ENCODE data around the gene FYN.

Gene FYN

DNA sequence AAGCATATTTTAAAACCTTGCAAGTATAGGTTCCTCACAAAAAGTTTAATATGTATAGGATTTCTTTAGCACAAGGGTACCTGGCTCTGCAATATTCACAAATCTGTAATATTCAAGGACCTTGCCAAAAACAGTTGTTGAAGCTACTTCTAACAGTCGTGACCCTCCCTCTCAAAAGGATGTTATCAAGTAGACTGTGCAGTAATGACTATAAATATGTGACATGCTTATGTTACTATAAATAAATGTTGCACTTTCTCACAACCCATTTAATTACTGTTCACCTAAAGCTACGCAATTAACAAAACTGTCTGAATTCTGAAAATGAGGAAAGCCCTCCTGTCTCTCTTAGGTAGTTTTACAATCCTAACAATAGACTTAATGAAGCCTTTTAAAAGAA lies 41.8 kb downstream of the FYN start:
- DNase-seq, result no peak

DNA sequence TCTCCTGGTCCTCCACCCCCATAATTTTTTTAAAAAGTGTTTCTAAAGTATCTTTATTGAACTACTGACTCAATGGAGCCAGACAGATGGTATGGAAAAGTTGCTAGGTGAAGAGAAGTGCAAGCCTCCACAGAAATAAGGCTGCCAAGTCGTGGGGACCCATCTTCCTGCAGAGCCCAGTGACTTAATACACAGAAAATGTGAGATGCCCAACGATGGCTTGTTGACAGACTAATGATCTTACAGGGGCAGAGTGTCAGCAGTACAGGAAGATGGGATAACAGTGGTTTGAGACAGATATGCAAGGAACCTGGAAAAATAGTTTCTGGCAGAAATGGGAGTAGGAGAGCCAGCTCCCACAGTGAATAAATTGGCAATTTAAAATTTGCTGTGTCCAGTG lies 43.3 kb downstream of the FYN start:
- no peak for DNase-seq

DNA sequence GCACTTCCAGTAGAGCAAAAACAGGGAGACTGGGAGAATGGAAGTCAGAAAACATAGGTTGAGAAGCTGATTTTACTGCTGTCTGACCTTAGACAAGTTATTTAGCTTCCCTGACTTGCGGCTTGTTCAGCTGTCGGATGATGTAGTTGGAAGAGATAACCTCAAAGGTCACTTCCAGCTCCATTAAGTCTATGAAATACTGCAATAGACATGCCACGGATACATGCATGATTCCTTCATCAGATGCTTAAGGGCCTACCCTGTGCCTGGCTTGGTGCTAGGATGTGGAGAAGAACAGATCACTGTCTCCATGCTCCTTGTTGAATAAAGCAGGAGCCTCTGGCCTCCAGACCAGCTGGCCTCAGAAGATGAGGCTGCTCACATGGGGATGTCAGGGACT lies 43.7 kb downstream of the FYN start:
- no peak for DNase-seq

DNA sequence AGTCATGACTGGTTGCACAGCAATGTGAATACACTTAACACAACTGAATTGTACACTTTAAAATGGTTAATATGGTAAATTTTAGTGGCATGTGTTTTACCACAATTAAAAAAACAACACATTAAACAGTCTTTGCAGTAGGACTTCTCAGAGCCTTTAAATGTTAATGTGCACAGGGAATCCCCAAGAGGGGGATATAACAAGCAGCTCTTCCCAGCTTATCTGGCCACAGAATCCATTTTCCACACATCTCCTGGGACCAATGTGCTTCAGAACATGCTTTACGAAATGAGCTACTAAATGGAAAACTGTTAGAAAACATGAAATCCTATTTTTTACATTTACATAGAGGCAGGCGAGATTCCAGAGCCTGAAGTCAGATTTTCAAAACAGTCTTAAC lies 44.4 kb downstream of the FYN start:
- no peak for DNase-seq

DNA sequence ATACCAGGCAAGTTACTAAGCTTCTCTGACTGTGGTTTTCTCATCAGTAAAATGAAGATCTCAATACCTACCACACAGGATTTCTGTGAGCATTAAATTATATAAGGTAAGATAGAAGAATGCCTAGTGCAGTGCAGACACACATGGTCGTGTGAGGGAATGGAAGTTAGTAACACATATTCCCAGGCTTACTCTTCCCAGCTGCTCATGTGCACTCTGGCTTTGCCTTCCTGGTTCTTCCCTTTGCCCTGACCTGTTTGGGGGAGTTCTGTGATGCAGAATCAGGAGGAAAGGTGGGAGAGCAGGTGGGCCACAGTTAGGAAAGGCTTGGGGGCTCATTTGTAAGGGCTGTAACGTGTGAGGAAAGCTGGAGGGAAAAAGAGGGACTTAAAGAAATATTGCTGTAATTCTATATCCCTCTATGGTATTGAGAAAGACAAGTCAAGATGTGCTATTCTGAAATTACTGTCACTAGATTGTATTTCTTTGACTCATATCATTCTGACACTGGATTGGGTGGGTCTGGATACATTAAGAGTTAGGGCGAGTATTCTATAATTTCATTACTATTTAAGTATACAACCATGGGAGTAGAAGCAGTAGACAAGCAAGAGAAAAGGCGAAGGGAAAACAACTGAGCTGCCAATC lies 47.7 kb downstream of the FYN start:
- DNase-seq, result no peak

DNA sequence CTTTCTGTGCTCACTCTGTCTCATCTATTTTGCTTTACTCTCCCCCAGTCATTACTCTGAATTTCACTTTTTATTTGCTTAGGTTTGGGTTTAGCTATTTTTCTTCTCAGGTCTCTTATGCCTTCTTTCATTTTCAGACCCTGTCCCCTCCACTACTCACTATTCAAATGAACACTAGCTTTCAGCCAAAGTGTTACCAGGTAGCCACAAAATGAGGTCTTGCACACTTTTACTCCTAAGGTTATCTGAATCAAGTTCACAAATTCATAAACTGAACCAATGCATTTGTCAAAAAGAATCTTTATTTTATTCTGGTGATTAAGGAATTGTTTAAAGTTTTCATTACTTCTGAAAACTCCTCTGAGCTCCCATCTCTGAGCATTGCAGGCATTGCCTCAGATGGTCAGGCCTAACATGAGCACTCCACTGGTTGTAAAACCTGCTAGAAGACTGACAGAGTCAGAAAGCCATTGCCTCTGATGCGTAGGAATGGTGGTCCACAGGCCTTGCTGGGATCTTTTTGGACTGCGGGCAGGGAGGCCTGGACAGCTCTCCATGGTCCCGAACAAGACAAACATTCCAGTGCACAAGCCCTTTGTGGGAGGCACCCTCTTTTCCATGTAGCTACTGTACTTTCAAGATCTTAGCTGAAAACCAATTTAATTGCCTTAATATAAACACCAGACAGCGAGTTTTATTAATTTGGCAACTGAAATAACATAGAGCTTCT lies 48.5 kb downstream of the FYN start:
- DNase-seq, result no peak

DNA sequence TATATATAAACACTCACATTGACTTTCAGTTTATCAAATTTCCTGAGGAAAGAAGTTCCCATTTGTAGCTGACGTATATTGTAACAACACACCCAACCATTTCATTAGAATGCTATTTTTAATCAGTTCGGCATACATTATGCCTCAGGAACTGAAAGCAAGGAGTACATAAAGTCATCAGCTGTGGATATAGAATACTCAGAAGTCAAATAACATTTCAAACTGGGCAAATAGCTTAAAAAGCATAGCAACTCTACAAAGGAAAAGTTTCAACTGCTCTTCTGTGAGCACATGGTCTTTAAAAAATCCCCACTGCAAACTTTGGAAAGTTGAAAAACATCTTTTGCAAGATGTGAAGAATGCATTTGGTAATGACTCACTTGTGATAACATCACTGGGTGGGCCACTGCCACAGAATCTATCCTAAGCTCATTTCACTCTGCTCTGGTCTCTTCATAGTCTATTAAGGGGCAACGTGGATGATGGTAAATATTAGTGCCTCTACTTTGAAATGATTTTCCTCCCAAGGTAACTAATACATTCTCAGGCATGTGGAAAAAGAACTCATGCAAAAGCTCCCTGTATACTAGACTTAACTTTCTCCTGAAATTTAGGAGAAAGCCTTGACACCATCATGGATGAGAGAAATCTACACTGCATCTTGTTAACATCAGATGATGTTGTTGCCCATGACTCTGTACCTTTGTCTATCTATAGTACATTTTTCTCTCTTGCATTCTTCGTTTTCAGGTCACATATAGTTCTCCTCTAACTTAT lies 49.2 kb downstream of the FYN start:
- peak; percentile 65 for DNase-seq

DNA sequence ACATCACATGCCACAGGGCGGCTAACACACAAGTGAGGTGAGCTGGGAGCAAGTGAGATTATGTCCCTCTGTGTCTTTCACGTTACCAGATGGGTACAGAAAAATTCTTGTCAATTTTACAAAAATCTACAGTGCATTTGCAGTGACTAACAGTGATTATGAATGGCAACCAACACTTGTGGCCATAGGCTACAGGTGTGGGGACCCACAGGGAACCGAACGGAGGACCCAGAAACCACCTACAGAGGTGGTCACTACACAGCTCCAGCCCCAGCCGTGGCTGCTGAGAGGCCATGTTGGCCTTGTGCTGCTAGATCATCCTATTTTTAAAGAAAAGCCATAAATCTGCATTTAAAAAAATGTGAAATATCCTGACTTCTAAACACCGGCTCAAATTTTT lies 50.2 kb downstream of the FYN start:
- no peak for DNase-seq

DNA sequence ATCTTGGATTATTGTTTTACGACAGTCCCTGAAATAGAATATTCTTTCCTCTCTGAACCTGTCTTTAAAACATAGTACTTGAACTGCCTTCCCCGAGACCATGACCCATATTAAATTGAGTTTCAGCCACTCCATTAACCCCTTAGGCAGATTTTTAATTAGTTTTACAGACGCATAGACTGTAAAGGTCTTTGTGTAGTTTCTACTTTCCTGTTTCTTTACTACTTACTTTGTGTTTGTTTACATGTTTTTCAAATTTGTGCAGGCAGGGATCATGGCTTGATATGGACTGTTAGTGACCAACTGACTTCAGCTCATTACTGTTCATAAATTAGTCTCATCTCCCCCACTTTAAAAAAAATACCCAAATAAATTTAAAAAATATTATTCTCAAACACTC lies 53.8 kb downstream of the FYN start:
- DNase-seq, result no peak

DNA sequence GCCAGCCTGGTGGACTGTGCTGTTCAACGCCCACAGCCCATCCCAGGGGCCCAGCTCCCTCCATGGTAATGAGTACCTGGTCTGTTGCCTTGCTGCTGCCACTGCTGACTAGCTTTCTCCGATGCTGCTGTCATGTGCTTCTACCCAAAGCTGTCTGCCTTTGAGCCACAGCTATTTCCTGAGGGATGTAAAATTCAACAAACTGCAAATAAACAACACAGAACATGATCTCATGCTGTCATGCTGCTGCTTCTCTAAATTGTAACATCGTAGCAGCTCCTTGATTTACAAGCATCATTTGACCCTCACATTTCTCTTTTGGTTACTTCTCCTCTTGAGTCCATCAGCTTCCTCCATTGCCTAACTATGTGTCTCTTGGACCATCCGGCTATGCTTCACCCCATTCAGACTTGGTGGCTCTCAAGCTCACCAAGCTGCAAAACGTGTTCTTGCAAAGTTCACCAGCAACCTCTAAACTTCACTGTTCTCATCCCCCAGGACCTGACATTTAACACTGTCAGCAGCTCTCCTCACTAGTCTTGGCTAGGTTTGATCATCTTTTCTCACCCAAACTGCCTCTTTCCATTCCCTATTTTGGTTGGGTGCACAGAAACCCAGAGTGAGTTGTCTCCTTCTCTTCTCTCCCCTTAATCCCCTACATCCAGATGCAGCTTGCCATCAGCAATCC lies 54.6 kb downstream of the FYN start:
- no peak for DNase-seq

DNA sequence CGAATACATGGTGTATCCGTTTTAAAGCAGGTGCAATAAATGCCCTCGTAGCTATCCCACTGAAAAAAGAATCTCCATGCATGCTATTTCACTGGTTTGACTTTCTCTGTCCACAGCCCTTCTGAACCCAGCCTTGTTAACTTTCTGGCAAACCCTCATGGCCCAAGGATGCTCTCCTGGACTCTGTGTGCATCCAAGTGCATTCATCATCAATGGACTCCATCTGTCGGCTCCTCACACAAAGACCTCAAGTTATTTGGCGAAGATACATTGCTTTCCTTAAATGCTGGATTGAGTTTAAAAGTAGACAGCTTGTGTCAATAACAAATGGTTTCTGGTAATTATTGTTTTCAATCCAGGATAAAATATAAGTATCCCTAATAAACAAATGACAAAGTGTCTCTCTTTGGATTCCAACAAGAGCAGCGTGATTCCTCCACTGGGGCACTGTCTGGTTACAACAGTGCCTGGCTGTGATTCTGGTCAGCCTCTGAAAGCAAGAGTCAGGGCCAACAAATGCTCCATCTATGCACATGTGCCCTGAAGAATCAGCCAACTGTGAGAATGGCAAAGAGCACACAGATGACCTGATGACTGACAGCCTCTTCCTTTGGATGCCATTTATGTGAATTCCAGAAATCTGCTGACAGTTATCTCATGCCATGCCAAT lies 55.7 kb downstream of the FYN start:
- DNase-seq, result no peak

DNA sequence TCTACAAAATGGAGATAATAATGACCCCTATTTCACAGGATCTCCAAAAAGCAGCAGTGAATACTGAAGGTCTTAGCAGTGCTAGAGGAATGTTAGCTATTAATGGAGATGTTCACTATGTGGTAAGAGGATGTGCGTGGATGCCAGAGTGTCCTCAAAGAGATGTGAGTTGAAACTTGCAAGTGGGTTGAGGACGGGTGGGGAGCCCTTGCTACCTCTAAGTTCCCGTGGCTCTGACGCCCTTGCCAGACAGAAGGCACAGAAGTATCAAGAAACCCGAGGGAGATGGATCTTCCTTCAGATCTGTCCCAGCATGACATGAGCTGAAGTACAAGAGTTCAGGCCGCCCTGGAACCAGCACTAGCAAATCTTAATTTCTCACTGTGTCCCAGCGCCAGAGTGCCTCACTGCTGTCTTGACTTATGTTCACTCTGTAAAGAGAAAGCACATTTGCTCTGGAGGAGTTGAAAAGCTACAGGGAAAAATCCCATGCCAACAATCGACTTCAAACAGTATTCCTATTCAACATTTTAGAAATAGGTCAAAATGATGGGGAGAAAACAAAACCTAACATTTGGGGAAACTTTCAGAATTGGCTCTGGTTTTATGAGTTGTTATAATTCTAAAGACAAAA lies 59.5 kb downstream of the FYN start:
- no peak for DNase-seq

DNA sequence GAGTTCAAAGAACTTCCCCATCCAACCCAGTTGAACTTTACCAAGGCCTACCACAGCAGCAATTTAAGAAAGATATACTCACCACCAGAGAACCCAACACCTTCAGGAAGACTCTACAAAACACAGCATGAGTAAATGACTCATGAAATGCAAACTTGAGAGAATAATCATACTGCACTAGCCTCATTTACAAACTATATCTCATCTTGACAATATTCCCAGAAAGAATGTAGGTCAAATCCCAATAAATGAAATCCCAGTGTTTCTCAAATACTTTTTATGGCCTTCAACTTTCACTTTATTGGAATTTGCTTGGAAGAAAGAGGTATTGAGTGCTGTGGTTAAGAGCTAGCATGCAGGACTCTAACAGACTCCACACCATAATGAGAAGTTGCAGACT lies 60.0 kb downstream of the FYN start:
- no peak for DNase-seq

DNA sequence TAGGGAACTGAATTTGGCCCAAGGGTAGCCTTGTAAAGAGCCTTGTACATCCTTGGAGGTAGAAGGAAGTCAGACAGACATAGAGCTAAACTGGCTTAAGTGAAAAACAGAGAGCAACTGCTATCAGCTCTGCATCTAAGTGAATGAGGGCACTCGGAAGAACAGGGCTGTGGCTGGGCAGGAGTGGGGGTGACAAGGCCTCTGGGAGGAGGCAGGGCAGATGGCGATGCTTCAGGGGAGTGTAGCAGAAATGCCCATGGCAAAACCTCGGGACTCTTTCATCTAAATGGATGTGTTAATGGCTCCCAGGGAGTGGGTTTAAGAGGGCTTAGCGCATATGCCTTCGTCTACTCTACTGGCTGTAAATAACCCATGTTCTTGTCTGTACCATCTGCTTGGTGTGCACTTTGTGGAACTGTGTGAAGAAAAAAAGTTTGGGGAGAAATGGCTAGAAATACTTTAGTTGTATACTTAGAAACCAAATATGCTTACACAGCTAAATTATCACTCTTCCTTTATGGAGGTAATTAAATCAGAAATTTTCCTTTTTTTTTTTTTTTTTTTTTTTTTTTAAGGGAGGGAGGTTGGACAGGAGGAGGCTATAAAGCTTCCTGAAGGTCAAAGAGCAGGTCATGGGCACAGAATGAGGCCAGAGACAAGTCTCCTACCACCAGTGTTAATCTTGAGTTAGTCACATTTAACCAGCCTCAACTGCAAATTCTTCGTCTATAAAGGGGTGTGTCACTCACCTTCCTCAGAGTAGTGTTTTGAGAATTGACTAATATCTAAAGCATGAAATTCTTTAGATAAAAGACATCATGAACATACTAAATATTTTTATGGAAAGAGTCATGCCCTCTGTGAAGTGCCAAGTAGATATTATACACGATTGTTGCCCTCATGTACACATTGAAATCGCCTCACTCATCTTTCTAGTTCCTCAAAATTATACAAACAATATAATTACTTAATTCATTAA lies 60.9 kb downstream of the FYN start:
- peak; percentile 42 for DNase-seq

DNA sequence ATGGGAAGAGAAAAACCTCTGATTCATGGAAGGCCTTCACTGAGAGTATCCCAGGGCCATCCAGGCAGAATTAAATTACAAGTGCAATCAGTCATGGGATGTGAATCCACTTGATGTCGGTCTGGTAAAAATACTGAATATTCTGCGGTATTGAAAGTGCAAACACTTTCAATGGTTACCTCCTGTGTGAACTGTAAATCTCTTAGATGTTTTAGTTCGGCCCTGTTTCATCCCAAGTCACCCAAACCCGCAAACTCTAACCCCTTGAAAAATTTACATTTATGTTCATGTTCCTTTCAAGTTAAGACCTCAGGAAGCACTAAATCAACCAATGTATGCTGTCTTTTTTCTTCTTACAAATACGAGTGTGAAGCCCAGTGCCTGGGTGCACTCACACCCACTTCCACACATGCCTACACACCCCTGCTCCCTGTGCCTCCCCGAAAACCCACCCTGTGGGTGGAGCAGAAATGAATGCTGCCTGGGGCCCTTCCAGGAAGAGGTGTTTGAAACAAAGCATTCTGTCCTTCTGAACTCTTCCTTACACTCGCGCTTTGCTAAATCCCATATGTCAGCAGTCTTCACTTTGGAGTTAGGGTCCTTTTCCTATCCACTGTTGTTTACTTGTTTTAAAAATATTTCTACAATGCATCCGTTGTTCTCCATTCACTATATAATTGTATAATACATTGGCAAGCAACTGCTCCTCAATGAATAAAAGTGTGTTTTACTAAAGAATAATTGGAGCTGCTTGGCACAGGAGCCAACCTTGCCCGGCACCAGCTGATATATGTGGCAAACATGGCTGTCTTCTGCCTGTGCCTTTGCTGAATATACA lies 62.7 kb downstream of the FYN start:
- DNase-seq, result peak; percentile 52

DNA sequence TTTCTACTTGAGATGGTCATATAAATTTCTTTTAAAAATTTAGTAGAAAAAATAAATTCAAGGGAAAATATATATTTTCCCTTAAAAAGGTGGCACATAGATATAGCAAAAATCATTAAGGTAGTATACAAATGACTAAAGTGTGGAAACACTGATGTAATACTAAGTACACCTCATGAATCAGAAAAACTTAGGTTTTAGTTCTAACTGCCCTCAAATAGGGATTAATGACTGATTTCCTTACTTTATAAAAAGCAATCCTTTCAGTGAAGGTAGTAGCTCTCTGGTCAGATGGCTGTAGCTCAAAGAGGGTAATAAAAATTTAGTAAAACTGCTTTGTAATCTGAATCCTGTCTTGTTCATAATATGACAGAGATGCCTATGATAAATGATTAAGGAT lies 63.5 kb downstream of the FYN start:
- no peak for DNase-seq

DNA sequence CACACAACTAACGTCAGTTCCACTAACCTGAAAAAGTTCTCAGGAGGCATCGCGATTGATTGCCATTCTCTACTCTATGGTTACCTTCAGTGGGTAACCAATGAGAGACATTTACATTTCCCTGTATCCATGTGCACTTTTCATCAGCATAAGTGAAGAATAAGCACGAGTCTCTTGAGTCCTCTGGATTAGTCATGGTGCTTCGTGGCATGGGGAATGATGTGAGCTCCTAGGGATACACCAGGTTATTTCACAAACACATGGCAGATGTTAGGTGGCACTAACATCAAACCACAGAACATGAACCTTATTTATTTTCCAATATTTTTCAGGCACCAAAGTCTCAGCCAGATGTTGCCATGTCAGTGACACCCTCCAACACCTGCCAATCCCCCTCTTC lies 64.0 kb downstream of the FYN start:
- no peak for DNase-seq

DNA sequence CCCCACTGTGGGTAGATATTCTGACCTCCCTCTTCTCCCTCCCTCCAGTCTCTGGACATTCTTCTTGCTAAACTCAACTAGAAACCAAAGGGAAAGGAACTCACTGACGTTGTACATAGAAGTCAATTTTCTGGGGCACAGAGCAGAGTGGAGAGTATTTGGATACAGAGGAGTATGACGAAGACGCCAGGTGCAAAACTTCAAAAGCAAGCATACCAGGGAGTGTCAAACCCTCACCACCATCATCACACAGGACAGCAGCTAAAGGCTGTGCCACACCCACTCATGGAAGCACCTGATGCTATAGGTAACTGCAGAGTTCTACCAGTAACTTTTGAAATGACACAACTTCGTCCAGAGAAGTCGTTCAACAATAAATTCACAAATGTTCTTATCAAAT lies 64.8 kb downstream of the FYN start:
- DNase-seq, result peak; percentile 58

DNA sequence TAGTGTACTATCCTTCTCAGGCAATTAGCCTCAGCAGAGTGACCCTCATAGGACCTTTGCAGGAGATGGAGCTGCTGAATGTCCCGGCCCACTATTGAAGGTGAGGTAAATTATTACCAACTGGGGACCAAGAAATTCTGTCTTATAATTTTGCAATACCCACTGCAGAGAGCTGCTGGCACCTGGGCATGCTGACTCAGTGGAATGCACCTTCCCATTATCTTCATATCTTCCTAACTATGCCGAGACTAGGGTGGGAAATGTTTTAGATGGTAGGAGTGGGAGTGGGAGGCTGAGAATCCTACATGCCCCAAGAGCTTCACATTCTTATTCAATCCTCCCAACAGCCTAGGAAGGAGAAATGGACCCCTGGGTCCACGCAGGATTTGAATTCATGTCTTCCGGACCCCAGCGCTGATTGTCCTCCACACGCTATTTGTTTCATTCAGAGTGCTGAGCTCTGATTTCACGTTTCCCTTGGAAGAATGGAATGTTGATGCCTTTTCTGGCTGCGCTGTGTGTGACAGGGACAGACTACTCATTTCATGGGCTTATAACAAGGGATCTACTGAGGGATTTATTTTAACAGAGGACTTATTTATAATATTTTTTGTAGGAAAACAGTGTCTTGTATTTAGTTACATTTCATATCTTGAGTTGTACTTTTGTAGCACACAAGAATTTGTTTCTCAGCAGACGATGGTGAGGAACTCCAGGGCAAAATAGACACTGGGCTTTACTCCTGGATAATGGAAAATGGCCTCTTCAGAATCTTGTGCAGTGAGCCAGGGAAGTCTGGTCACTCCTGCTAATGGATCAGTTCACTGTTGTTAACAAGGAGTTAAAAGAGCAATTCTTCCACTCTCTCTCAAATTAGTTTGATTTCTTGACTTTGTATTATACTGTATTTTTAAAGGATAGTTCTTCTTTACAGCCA lies 66.4 kb downstream of the FYN start:
- DNase-seq, result no peak
